NCI-H748 treated with DMSO at 0.1 percent for 48 hours (cell line): ENCODE results near the gene RPL23.
"Not testable (repeated sequence)": the region's sequence is repeated elsewhere in the genome, so short reads cannot be mapped to it uniquely, and the experiment has no call there.

Experiments used
- DNase-seq: peaks from one replicate; lab custom pipeline; 2025; lab: John Stamatoyannopoulos, UW

RPL23 gene

GRCh38 chr17:38867968-38868816 lies 14.7 kb upstream of the RPL23 start:
- peak; percentile 76 for DNase-seq

GRCh38 chr17:38867179-38867967 lies 13.9 kb upstream of the RPL23 start:
- peak; percentile 76 for DNase-seq

DNA sequence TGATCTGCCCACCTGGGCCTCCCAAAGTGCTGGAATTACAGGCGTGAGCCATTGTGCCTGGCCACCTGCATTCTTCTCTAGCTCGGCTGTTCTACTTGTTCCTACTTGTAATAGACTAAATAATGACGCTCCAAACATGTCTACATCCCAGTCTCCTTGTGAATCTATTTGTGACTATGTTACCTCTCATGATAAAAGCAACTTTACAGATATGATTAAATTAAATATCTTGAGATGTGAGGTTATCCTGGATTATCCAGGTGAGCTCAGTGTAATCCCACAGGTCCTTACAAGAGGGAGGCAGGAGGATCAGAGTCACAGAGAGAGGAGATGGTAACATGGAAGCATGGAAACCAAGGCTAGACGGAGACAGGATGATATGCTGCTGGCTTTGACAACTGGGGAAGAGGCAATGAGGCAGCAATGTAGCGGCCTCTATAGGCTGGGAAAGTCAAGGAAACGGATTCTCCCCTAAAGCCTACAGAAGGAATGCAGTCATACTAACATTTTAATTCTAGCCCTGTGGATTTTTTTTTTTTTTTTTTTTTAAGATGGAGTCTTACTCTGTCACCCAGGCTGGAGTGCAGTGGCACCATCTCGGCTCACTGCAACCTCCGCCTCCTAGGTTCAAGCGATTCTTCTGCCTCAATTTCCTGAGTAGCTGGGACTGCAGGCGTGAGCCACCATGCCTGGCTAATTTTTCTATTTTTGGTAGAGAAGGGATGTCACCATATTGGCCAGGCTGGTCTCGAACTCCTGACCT lies 11.3 kb upstream of the RPL23 start:
- DNase-seq: peak; percentile 16

DNA sequence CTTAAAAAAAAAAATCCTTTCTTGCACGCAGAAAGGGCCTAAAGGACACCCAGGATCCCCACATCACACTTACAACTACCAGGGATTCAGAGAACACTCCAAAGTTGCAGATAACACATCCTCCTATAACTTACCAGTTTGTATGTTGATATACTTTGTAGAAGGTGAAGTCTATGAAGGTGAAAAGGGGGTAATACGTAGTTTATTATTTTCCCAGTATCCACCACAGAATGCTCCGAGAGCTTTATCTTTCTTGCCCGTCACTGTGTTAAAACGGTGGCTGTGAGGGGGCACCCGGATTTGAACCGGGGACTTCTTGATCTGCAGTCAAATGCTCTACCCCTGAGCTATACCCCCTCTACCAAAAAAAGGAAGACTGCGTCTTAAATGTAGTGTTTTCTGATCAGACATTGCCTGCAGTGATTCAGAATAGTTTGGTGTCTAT lies 7.9 kb upstream of the RPL23 start:
- peak; percentile 22 for DNase-seq

- no peak for DNase-seq
These were observed 3.8 kb upstream of the RPL23 start for GRCh38 chr17:38857271-38857670.

- DNase-seq: not testable (repeated sequence)
These were observed 1.7 kb upstream of the RPL23 start for GRCh38 chr17:38855101-38855714.

DNA sequence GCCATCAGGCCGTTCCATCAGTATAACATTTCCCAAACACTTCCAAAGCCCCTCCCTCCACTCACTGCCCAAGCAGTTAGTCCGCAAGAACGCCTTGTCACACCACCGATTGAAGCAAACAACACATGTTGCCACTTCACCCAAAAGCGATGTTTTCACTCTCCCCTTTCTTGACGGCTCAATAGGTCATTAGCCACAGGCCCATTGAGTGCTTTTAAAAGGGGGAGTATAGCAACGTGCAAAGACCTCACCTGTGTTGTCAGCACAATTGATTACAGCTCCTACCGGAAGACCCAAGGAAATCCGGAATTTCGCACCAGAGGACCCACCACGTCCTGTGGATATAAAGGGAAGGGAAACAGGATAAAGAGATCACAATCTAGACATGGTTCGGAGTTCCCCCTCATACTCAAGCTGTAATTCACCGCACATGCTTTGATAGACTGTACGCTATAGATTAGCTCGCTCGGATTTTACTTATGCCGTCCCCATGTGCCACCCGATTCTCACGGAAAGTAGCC lies 690 bp downstream of the RPL23 start:
- DNase-seq: no peak

DNA sequence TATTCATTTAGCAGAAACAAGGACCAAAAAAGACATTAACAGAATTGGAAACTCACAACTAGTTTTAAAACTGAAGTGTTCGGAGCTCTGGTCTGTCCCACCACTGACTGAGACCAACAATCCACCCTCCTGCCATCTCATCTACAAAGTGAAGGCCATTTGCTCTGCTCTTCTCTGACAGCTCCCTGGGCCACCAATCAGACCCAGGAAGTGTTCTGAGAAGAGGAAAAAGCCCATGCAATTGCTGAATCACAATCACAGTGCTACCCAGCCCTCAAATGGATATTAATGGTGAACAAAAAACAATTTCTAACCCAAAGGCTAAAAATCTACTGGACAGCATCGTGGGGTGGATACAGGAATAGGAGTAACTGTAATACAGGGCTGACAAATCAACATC lies 2.1 kb downstream of the RPL23 start:
- DNase-seq: no peak

- DNase-seq: no peak
These were observed 3.1 kb downstream of the RPL23 start for GRCh38 chr17:38850374-38850773.

DNA sequence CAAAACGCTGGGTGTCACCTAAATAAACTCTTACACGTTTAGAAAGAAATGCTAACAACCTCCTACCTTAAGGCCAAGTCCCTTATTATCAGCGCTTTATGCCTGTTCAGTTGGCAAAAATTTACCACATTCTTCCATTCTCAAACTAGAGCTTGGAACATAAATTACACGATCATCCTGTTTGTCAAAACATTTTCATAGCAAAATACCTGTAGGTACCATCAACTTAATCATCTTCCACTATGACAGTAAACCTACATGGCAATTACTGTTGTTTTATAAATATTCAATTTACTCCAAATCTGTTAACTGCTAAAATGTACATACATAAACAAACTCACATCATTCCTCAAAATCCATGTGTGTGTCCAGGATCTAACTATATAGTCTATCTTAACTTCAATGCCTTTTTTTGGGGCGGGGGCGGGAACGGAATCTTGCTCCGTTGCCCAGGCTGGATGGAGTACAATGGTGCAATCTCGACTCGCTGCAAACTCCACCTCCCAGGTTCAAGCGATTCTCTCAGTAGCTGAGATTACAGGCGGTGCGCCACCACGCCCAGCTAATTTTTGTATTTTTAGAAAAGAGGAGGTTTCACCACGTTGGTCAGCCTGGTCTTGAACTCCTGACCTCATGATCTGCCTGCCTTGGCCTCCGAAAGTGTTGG lies 4.4 kb downstream of the RPL23 start:
- DNase-seq: no peak

DNA sequence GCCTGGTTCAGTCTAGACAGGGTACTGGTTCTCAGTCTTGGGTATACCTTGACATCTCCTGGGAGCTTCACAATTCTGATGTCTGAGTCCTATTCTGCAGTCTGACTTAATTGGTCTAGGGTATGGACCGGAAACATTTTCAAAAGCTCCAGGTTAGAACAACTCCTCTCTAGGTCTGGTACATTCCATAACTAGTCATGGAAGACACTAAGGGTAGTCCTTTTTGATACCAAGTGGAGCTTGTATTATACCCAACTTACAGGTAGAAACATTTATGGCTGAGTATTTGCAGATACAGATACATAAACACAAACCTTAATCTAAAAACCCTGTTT lies 5.0 kb downstream of the RPL23 start:
- DNase-seq: no peak

DNA sequence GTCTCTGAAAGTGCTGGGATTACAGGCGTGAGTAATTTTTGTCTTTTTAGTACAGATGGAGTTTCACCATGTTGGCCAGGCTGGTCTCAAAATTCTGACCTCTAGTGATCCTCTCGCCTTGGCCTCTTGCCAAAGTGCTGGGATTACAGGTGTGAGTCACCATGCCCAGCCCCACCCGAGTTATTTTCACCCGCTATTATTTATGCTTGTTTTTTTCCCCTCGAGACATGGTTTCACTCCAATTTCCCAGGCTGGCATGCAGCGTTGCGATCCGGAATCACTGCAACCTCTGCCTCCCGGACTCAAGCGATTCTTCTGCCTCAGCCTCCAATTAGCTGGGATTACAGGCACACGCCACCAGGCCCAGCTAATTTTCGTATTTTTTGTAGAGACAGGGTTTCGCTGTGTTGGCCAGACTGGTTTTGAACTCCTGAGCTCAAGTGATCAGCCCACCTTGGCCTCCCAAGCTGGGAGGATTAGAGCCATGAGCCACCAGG lies 9.2 kb downstream of the RPL23 start:
- peak; percentile 7 for DNase-seq

DNA sequence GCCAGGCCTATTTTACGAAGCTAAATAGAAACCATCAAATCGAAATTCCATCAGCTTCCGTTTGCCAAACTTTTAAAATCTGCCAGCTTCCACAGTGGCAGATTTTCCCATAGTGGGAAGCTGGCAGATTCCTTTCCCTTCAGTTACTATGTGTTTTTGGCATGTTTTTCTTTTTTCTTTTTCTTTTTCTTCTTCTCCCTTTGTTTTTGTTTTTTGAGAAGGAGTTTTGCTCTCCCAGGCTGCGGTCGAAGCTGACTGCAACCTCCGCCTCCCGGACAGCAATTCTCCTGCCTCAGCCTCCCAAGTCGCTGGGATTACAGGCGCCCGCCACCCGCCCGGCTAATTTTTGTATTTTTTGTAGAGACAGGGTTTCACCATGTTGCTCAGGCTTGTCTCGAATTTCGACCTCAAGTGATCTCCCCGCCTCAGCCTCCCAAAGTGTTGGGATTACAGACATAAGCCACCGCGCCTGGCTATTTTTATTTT lies 27.7 kb downstream of the RPL23 start:
- DNase-seq: no peak

GRCh38 chr17:38824899-38825761 lies 28.4 kb downstream of the RPL23 start, which contains the start of gene CWC25:
Gene CWC25, minus strand, starts transcription at chr17:38825321. Its CDS starts 138 bp downstream, at chr17:38825183.
- DNase-seq: peak; percentile 91

DNA sequence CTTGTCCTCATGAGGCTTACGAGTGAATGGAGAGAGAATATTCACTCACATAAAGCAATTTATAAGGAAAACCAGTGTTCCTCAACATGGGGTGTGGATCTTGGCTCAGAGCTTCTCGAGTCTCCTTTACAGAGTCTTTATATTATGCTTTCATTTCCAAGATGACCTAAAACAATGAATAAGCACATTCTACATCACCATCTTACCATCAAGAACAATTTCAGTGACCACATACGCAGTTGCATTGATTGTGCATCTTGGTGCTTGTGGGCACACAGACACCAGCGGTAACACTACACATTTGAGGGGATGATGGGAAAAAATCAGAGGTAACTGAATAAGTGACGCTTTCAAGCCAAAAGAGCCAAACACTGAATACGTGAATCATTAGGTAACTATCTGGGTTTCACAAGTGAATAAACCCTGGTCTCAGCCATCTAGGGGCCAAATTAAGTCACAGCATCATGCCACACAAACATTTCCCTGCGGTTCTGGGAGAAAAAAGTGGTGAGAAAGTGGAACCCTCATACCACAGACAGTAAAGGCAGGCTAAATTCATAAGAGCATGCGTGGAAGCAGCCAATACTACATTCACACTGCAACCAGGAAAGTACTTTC lies 37.8 kb downstream of the RPL23 start:
- DNase-seq: no peak

- no peak for DNase-seq
These were observed 43.7 kb downstream of the RPL23 start for GRCh38 chr17:38809828-38810227.

DNA sequence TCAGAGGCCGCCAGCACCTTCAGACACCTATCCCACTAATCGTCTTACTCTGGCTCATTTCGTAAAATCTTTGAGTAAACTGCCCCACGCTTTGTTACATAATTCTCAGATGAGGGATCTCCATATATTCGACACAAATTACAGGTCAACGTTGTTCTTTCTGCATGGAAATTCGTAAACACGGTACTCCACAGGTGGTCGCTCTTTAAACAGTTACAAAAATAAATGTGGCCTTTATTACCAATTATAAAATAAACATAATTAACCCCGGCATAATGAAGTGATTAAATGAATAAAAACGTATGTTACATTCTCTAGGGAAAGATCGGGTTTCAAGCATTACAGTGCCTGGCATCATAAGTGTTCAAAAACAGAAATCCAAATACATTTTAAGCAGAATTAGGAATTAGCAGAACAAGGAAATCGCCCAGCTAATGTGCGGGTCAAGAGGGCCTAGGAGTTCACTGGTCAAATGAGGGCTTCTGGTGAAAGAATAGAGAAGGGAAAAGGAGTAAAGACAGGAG lies 53.2 kb downstream of the RPL23 start:
- DNase-seq: no peak

DNA sequence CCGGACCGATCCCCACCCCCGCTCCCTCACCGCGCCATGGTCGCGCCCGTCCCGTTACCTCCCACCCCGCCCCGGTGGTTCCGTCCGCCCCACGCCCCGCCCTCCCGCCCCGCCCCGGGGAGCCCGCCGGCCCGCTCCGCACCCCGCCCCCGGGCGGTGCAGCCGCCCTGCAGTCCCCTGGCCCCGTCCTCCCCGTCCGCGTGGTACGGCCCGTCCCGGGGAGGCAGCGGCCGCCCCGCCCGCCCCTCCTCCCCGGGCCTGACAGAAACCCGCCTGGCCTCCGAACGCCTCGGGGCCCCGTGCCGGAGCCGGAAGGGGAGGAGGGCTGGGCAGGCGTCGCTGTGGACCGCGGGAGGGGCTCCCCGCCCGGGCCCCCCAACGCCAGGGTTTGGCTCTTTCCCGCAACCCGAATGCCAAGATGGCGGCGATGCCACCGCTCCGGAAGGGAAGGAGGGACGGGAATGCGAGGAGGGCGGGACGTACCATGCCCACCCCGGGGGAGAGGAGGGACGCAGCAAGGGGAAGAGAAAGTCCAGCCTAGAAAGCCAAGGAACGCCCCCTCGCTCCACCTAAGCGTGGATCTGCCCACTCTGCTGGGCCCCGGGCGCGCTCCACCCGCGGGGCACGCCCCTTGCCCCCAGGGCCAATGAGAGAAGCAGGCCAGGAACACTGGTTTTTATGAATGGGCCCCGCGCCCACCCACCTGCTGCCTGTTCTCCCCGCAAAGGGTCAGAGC lies 53.9 kb downstream of the RPL23 start, which contains the start of gene PIP4K2B:
TSS of gene PIP4K2B (minus strand) at position 56 of the 736 bp plus-strand sequence. CDS start 132 bp downstream, outside the sequence.
- peak; percentile 92 for DNase-seq
